ENCODE data around the gene BRINP2.

Gene BRINP2

GRCh38 chr1:177227978-177228692 is 57.4 kb downstream of the BRINP2 start:
- Histone ChIP-seq H3K27me3 (ENCODE audit: control insufficient read depth, insufficient read depth, low read length) (no peaks in the 10 kb centered on the region), H3K9me3 (ENCODE audit: control insufficient read depth, insufficient read depth, low read length) (no peaks in the 10 kb centered on the region), H3K27ac (ENCODE audit: low read depth, low read length) (no peak overlapping the region), H3K9ac (ENCODE audit: low read depth, low read length) (no peak overlapping the region), H3K4me3 (ENCODE audit: low read depth, low read length) (no peak overlapping the region), H3K4me1 (ENCODE audit: control insufficient read depth, insufficient read depth, low read length) (0 out of 2 replicates have a peak, but pooled peaks cover 3% of the 10 kb centered on the region), H3K36me3 (ENCODE audit: control insufficient read depth, insufficient read depth, low read length) (no peaks in the 10 kb centered on the region)

GRCh38 chr1:177228693-177229065 is 57.9 kb downstream of the BRINP2 start:
- Histone ChIP-seq H3K4me1 (ENCODE audit: control insufficient read depth, insufficient read depth, low read length) (0 out of 2 replicates have a peak, but pooled peaks cover 3% of the 10 kb centered on the region), H3K27me3 (ENCODE audit: control insufficient read depth, insufficient read depth, low read length) (no peaks in the 10 kb centered on the region), H3K36me3 (ENCODE audit: control insufficient read depth, insufficient read depth, low read length) (no peaks in the 10 kb centered on the region)

GRCh38 chr1:177229781-177230180 is 59.0 kb downstream of the BRINP2 start:
- H3K9ac ChIP-seq (ENCODE audit: low read depth, low read length) = no peak overlapping the region
- no peak overlapping the region for H3K4me3 ChIP-seq (ENCODE audit: low read depth, low read length)
- H3K9me3 ChIP-seq (ENCODE audit: control insufficient read depth, insufficient read depth, low read length) = no peaks in the 10 kb centered on the region
- no peaks in the 10 kb centered on the region for H3K27me3 ChIP-seq (ENCODE audit: control insufficient read depth, insufficient read depth, low read length)
- no peak overlapping the region for H3K27ac ChIP-seq (ENCODE audit: low read depth, low read length)
- H3K36me3 ChIP-seq (ENCODE audit: control insufficient read depth, insufficient read depth, low read length) = no peaks in the 10 kb centered on the region
- 0 out of 2 replicates have a peak, but pooled peaks cover 3% of the 10 kb centered on the region for H3K4me1 ChIP-seq (ENCODE audit: control insufficient read depth, insufficient read depth, low read length)

More at GRCh38 chr1:177228693-177229065, 57.9 kb downstream of the BRINP2 start:
- Histone ChIP-seq H3K9ac (ENCODE audit: low read depth, low read length) (no peak overlapping the region), H3K4me3 (ENCODE audit: low read depth, low read length) (no peak overlapping the region), H3K27ac (ENCODE audit: low read depth, low read length) (no peak overlapping the region), H3K9me3 (ENCODE audit: control insufficient read depth, insufficient read depth, low read length) (no peaks in the 10 kb centered on the region)

- Histone ChIP-seq H3K27me3 (ENCODE audit: control insufficient read depth, insufficient read depth, low read length) (no peaks in the 10 kb centered on the region), H3K27ac (ENCODE audit: low read depth, low read length) (no peak overlapping the region), H3K36me3 (ENCODE audit: control insufficient read depth, insufficient read depth, low read length) (no peaks in the 10 kb centered on the region), H3K4me1 (ENCODE audit: control insufficient read depth, insufficient read depth, low read length) (0 out of 2 replicates have a peak, but pooled peaks cover 3% of the 10 kb centered on the region), H3K9ac (ENCODE audit: low read depth, low read length) (no peak overlapping the region), H3K4me3 (ENCODE audit: low read depth, low read length) (no peak overlapping the region), H3K9me3 (ENCODE audit: control insufficient read depth, insufficient read depth, low read length) (no peaks in the 10 kb centered on the region)
These were observed 59.7 kb downstream of the BRINP2 start for GRCh38 chr1:177230228-177231016.

GRCh38 chr1:177235350-177235749 is 64.6 kb downstream of the BRINP2 start:
- H3K27me3 ChIP-seq (ENCODE audit: control insufficient read depth, insufficient read depth, low read length) = no peaks in the 10 kb centered on the region
- H3K9ac ChIP-seq (ENCODE audit: low read depth, low read length) = no peak overlapping the region
- H3K9me3 ChIP-seq (ENCODE audit: control insufficient read depth, insufficient read depth, low read length) = no peaks in the 10 kb centered on the region
- 0 out of 2 replicates have a peak, but pooled peaks cover 6% of the 10 kb centered on the region for H3K4me1 ChIP-seq (ENCODE audit: control insufficient read depth, insufficient read depth, low read length)
- H3K4me3 ChIP-seq (ENCODE audit: low read depth, low read length) = no peak overlapping the region
- no peak overlapping the region for H3K27ac ChIP-seq (ENCODE audit: low read depth, low read length)
- no peaks in the 10 kb centered on the region for H3K36me3 ChIP-seq (ENCODE audit: control insufficient read depth, insufficient read depth, low read length)

GRCh38 chr1:177236962-177237361 is 66.2 kb downstream of the BRINP2 start:
- Histone ChIP-seq H3K4me1 (ENCODE audit: control insufficient read depth, insufficient read depth, low read length) (0 out of 2 replicates have a peak, but pooled peaks cover 6% of the 10 kb centered on the region), H3K9me3 (ENCODE audit: control insufficient read depth, insufficient read depth, low read length) (no peaks in the 10 kb centered on the region), H3K36me3 (ENCODE audit: control insufficient read depth, insufficient read depth, low read length) (no peaks in the 10 kb centered on the region), H3K27ac (ENCODE audit: low read depth, low read length) (no peak overlapping the region), H3K4me3 (ENCODE audit: low read depth, low read length) (no peak overlapping the region), H3K27me3 (ENCODE audit: control insufficient read depth, insufficient read depth, low read length) (no peaks in the 10 kb centered on the region), H3K9ac (ENCODE audit: low read depth, low read length) (no peak overlapping the region)

- Histone ChIP-seq H3K9me3 (ENCODE audit: control insufficient read depth, insufficient read depth, low read length) (no peaks in the 10 kb centered on the region), H3K9ac (ENCODE audit: low read depth, low read length) (no peak overlapping the region), H3K4me1 (ENCODE audit: control insufficient read depth, insufficient read depth, low read length) (0 out of 2 replicates have a peak, but pooled peaks cover 6% of the 10 kb centered on the region), H3K4me3 (ENCODE audit: low read depth, low read length) (no peak overlapping the region), H3K27me3 (ENCODE audit: control insufficient read depth, insufficient read depth, low read length) (no peaks in the 10 kb centered on the region), H3K36me3 (ENCODE audit: control insufficient read depth, insufficient read depth, low read length) (no peaks in the 10 kb centered on the region), H3K27ac (ENCODE audit: low read depth, low read length) (no peak overlapping the region)
These were observed 68.2 kb downstream of the BRINP2 start for GRCh38 chr1:177238967-177239366.

GRCh38 chr1:177239792-177240191 is 69.0 kb downstream of the BRINP2 start:
- Histone ChIP-seq H3K4me3 (ENCODE audit: low read depth, low read length) (no peak overlapping the region), H3K36me3 (ENCODE audit: control insufficient read depth, insufficient read depth, low read length) (no peaks in the 10 kb centered on the region), H3K27ac (ENCODE audit: low read depth, low read length) (no peak overlapping the region), H3K9ac (ENCODE audit: low read depth, low read length) (no peak overlapping the region), H3K4me1 (ENCODE audit: control insufficient read depth, insufficient read depth, low read length) (0 out of 2 replicates have a peak, but pooled peaks cover 6% of the 10 kb centered on the region), H3K27me3 (ENCODE audit: control insufficient read depth, insufficient read depth, low read length) (no peaks in the 10 kb centered on the region), H3K9me3 (ENCODE audit: control insufficient read depth, insufficient read depth, low read length) (no peaks in the 10 kb centered on the region)

- Histone ChIP-seq H3K9me3 (ENCODE audit: control insufficient read depth, insufficient read depth, low read length) (no peaks in the 10 kb centered on the region), H3K36me3 (ENCODE audit: control insufficient read depth, insufficient read depth, low read length) (no peaks in the 10 kb centered on the region), H3K27me3 (ENCODE audit: control insufficient read depth, insufficient read depth, low read length) (no peaks in the 10 kb centered on the region)
These were observed 73.0 kb downstream of the BRINP2 start for GRCh38 chr1:177243773-177244172.

GRCh38 chr1:177246710-177247580 is 76.2 kb downstream of the BRINP2 start:
- no peaks in the 10 kb centered on the region for H3K36me3 ChIP-seq (ENCODE audit: control insufficient read depth, insufficient read depth, low read length)
- peaks cover 3% of the 10 kb centered on the region; the same call in 1 of the 2 replicates for H3K4me1 ChIP-seq (ENCODE audit: control insufficient read depth, insufficient read depth, low read length)
- no peaks in the 10 kb centered on the region for H3K27me3 ChIP-seq (ENCODE audit: control insufficient read depth, insufficient read depth, low read length)
- no peak overlapping the region for H3K9ac ChIP-seq (ENCODE audit: low read depth, low read length)
- H3K27ac ChIP-seq (ENCODE audit: low read depth, low read length) = no peak overlapping the region
- H3K9me3 ChIP-seq (ENCODE audit: control insufficient read depth, insufficient read depth, low read length) = no peaks in the 10 kb centered on the region
- H3K4me3 ChIP-seq (ENCODE audit: low read depth, low read length) = no peak overlapping the region

More at GRCh38 chr1:177243773-177244172, 73.0 kb downstream of the BRINP2 start:
- Histone ChIP-seq H3K4me3 (ENCODE audit: low read depth, low read length) (no peak overlapping the region), H3K9ac (ENCODE audit: low read depth, low read length) (no peak overlapping the region), H3K27ac (ENCODE audit: low read depth, low read length) (no peak overlapping the region), H3K4me1 (ENCODE audit: control insufficient read depth, insufficient read depth, low read length) (peaks cover 8% of the 10 kb centered on the region; the same call in 1 of the 2 replicates)

Measured in HUES48 (cell line).